NCI-H526 (cell line): ENCODE results near the gene SNAI1.
"Not testable (repeated sequence)": the region's sequence is repeated elsewhere in the genome, so short reads cannot be mapped to it uniquely, and the experiment has no call there.

Experiments
- DNase-seq, 2 experiments: peaks; one replicate each; lab custom pipeline; 2025; lab: John Stamatoyannopoulos, UW

The SNAI1 gene

DNA sequence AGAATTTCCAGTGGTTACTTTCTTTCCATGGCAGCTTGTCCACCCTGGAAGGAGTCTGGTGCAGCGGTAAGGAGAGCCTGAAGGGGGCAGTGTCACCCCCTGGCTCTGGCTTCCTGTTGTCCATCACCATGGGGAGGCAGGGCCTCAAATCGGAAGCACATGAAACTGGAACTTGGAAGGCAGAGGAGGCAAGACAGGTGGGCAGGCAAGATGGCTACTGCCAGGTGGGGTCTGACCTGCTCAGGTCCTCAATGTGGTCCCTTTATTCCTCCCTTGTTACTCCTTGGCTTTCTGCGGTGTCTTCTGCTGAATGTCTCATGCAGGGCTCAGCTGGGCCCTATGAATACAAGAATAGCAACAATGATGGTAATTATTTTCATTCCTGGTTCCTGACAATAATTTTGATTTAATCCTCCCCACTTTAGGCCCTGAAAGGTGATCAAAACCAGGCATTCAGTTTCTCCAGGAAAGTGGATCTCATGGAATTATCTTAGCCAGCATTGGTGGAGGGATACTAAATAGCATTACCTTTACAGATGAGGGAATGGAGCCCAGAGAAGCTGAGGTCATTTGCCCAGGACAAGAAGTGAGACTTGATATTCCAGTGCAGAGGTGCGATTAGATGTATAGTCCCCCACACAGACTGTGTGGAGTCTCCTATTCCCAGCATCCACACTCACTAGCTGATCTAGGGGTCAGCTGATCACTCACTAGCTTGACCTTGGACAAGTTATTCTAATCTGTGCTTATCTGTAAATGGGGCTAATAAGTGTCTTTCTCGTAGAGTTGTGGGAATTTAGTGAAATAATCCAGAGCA is 17.6 kb upstream of the SNAI1 start:
- DNase-seq: peak; percentile 29 to 66

DNA sequence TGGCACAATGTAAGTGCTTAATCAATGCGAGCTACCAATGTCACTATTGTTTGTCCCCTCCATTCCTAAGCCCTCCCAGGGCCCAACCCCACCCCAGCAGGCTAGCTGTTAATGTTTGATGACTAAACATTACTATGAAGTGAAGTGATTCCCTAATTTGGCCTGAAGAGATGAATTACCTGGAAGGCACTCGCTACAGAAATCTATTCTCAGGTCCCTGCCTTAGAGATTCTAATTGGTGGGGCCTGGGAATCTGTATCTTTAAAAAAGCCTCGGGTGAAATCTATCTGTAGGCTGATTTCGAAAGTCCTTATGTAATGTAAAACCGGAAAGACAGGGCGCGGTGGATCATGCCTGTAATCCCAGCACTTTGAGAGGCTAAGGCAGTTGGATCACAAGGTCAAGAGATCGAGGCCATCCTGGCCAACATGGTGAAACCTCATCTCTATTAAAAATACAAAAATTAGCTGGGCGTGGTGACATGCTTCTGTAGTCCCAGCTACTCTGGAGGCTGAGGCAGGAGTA is 16.9 kb upstream of the SNAI1 start:
- no peak for DNase-seq

DNA sequence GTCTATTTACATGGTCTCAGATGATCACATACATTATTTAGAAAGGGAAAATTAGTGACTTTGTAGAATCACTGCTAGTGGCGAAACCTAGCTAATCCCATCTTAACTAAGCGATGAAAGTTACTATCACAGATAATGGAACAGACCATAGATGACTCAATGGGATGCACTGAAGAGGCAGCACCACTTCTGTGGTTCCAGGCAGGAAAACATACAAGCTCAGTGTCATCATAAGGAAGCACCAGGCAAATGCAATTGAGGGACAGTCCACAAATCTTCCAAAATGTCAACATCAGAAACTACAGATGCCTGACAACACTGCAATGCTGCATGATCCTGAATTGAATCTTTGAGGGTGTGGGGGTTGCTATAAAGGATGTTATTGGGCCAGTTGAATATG is 15.9 kb upstream of the SNAI1 start:
- DNase-seq: no peak

DNA sequence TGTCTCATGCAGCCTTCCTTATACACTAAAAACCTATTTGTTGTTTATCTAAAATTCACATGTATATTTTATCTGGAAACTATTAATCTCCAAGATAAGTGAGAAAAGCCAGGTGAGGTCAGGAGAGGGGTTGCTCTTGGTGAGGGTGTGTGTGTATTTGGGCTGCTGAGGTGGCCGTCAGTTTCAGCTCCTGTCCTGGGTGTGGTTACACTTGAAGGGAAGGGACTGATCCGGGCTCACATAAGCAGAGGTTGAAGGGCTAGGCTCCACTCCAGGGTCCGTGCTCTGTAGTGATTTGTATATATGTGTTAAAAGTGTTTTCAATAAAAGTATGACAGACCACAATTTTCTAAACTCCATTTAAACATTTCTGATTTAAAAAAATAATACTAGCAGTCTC is 13.5 kb upstream of the SNAI1 start:
- DNase-seq: no peak

DNA sequence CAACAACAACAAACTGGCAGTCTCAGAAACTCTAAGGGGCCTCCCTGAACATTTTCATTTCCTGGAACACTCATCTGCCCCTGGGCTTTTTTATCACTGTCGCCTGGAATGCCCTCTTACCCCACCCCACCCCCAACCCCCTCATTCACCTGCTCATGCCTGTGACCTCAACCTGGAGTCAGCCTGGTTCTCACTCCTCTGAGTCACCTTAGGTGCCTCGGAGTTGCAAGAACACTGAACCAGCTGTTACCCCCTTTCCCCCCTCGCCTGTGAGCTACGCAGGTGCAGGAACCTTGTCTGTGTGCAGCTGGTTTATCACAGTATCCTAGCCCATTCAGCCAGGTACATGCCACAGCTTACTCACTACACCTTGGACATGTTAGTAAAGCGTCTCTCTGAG is 12.8 kb upstream of the SNAI1 start:
- DNase-seq: no peak

DNA sequence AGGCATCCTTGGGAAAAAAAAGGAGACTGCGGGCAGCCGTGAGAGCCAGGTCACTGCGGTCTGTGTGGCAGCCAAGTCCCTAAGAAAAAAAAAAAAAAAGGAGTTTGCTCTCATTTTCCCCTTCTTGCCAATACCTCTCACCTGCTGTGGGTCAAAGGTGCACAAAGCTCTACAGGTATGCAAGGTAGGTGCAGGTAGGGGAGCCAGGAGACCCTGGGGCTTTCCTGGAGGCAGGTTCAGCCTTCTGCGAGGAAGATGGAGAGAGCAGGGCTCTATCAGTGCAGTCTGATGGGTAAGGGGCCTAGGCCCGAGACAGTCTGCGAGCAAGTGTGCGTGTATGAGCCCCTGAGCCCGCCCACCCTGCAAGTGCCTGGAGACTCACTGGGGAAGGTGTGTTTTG is 12.3 kb upstream of the SNAI1 start:
- DNase-seq: no peak

DNA sequence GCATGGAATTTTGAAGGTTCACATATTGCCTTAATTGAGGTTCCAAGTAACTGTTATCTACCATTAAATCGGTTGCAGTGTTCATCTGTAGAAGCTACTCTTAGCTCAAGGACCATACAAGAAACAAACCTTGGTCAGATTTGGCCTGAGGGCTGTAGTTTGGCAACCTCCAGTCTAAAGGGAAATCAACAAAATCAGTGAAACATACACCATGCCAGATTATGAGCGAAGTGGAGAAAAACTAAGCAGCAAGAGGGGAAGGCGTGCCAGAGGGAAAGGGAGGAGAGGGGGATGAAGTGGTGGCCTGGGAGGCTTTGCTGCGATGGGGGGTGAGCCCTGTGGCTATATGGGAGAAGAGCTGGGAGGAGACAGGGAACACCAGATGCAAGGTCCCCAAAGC is 8.8 kb upstream of the SNAI1 start:
- DNase-seq: no peak

DNA sequence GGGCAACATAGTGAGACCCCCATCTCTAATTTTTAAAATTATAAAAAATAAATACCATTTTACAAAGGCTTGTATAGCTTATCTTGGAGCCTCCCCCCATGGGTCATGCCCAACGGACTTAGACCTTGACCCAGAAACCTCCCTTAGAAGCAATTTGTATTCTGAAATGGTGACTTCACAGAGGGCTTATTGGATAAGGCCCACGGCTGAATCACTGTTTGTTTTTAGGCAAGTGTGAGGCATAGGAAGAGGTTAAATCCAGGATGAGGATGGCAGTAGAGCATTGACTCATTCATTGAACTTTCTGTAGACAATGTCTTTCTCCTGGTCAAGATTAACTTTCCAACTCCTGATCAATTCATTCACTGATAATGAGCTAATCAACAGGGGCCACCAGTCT is 6.2 kb upstream of the SNAI1 start:
- DNase-seq: no peak

DNA sequence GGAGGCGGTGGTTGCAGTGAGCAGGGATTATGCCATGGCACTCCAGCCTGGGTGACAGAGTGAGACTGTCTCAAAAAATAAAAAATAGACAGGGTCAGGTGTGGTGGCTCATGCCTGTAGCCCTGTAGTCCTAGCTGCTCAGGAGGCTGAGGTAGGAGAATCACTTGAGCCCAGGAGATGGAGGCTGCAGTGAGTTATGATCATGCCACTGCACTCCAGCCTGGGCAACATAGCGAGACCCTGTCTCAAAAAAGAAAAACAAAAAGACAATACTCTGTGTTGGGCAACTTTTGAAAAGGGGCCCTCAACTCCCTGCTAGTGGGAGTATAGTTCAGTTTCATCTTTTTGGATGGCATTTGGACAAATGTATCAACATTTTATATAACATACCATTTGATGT is 5.0 kb upstream of the SNAI1 start:
- DNase-seq: not testable (repeated sequence)

DNA sequence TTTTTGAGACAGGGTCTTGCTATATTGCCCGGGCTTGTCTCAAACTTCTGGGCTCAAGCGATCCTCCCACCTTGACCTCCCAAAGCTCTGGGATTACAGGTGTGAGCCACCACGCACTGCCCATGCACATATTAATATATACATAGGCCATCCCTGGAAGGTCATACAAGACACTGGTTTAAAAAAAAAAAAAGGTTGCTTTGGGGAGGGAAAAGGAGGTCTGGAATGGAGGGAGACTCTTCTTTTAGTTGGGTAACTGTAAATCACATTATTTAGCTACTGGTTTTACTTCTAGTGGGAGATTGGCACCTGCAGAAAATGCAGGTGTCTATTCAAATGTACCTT is 4.1 kb upstream of the SNAI1 start:
- DNase-seq: no peak

DNA sequence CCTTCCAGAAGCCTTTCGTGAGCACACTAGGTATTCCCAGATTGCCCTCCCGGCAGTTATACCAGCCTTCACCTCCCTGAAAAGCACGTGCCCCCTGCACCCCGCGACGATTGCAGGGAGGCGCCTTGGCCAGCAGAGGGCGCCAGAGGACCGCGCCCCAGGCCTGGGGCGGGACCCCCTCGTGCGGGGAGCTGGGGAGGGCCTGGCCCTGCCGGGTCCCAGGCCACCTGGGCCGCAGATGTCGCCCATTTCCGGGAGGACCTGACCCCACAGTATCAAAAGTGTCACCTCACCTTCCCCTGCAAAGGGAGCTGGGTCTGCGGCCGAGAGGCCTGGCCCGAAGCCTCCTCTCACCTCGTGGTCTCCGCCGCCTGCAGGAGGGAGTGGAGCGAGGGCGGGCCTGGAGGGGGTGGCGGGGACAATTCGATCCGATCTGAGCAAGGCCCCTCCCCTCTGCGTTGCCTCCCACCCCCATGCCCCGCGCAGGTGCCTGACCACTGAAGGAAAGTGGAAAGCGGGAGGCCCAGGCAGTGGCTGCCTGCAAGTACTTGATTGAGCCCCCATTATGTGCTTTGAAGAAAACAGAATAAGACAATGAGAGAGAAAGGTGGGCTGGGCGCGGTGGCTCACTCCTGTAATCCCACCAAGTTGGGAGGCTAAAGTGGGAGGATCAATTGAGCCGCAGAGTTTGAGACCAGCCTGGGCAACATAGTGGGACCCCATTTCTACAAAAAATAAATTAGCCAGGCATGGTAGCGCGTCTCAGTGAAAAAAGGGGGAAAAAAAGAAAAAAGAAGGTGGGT is 3.5 kb upstream of the SNAI1 start:
- DNase-seq: peak; percentile 68 to 87

DNA sequence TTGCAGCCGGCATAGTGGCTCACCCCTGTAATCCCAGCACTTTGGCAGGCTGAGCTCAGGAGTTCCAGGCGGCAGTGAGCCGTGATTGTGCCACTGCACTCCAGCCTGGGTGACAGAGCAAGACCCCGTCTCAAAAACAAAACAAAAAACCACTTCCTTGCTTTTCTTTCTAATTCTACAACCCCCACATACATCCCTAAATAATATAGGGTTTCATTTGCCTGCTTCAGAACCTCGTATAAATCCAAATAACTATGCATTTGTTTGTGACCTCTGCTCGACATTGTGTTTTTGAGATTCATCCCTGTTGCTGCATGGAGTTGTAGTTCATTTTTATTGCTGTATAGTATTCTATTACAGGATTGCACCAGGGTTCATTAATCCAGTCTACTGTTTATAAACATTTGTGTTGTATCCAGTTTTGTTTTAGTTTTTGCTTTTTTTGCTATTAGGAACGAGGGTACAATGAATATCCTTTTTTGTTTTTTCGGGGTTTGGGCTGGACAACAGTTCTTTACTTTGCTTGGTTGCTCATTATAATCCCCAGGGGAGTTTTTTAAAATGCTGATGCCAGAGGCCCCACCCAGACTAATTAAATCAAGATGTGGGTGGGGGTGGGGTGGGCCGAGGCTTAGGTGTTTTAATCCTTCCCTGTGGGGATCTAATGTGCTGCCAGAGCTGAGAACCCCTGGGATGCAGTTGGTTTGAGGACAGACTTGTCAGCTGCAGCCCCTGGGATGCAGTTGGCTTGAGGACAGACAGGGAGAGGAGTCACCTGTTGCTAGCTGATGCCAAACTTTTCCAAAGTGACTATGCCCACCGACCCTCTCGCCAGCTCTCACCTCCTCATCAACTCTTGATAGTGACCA is 2.4 kb upstream of the SNAI1 start:
- no peak for DNase-seq

DNA sequence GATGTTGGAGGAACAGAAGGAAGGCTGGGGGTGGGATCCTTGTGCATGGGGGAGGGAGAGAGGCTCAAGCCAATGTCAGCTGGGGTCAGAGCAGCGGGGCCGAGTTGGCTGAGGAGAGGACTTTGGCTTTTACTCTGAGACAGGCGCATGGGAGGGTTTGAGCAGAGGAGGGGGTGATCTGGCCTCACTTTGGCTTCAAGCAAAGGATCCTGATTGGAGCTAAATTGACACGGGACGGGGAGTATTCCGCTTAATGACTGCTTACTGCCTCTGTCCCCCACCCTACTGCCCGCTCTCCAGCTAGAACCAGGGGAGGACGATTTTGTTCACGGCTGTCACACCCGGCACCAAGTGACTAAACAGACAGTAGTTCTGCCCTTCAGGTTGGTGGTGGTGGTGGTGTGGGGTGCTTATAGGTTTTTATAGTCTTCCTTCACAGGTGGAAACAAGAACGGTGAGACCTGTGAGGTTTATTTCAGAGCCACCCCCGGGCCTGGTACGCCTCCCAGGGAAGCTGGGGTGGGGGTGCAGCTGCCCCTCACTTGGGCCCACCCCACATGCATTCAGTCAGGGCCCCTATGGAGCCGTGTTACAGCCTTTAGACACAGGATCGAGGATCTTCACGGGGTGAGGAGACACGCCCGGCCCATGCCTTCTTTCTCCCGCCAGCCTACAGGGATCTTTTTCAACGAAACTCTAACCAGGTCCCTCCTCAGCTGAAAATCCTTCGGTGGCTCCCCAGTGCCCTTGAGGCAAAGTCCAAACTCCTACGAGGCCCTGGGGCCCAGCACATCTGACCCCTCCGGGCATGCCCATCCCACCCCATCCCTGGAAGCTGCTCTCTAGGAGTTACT is 1.3 kb upstream of the SNAI1 start:
- DNase-seq: no peak

DNA sequence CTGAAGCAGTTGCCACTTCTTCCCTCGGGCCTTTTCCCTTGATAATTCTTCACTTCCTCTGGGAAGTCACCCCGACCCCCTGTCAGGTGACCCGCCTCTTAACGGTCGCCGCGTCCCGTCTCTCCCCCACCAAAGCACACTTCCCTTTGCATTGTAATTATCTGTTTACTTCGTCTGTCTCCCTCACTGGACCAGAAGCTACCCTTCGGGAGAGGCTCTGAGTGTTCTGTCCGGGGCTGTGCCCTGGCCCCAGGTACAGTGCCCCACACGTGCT is 771 bp upstream of the SNAI1 start:
- no peak for DNase-seq

DNA sequence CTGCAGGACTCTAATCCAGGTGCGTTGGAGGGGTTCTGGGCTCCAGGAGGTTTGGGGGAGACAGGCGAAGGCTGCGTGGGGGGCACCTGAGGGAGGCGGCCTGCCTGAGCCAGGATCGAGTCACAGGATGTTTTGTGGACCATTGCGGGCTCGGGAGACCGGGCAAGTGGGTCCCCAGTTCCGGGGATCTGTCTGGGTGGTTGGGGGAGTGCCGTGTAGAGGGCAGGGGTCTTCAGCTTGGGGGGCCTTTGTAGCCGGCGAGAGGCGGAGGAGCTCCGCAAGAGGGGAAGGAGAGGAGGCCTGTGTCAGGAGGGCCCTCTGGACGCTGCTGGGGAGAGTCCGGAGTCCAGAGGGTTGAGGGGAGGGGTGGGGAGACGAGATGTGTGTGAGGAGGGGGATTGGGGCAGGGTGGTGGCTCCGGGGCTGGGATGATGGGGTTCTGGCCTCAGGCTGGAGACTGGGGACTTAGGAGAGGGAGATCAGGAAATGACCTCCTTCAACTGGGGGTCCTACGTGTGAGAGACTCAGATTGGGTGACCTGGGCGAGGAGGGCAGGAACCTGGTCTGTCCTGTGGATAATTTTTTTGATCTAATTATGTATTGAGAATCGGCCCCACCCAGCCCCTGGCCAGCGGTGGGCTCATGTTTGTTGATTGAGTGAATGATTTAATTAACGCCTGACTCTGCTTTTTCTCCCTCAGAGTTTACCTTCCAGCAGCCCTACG is 505 bp downstream of the SNAI1 start:
- DNase-seq: peak in 1 of 2 experiments; percentile 53

DNA sequence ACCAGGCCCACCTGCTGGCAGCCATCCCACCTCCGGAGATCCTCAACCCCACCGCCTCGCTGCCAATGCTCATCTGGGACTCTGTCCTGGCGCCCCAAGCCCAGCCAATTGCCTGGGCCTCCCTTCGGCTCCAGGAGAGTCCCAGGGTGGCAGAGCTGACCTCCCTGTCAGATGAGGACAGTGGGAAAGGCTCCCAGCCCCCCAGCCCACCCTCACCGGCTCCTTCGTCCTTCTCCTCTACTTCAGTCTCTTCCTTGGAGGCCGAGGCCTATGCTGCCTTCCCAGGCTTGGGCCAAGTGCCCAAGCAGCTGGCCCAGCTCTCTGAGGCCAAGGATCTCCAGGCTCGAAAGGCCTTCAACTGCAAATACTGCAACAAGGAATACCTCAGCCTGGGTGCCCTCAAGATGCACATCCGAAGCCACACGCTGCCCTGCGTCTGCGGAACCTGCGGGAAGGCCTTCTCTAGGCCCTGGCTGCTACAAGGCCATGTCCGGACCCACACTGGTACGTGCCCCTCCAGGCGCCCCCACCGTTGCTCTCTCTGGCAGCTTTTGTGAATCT is 1.1 kb downstream of the SNAI1 start:
- peak in 1 of 2 experiments; percentile 18 for DNase-seq

DNA sequence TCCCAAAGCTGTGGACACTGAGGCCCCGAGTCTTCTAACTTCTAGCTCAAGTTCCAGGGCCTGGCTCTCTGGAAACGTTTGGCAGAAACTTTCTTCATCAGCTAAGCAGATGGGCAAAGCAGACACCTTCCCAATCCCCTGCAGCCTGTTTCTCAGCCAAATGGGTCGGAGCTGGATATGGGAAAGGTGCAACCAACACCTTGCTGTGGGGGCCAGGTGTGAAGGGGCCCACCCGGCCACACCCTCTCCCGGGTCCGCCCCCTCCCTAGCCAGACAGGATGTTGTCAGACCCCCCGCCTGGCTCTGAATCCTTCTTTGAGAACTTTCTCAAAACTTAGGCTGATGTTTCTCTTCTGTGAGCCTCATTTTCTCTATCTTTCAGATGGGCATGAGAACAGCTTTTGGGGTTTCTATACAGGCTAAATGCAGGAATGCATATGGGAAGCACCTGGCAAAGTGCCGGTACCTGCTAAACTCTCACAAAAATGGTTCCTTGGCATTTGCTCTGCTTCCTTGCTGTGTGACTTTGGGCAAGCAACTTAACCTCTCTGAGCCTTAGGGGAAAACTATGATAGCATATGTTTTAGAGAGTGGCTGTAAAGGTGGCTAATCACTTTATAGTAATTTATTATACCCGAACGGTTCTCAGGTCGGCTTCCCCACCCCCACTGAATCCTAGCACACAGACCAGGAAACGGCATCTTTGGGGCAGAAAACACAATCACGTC is 1.8 kb downstream of the SNAI1 start:
- no peak for DNase-seq

DNA sequence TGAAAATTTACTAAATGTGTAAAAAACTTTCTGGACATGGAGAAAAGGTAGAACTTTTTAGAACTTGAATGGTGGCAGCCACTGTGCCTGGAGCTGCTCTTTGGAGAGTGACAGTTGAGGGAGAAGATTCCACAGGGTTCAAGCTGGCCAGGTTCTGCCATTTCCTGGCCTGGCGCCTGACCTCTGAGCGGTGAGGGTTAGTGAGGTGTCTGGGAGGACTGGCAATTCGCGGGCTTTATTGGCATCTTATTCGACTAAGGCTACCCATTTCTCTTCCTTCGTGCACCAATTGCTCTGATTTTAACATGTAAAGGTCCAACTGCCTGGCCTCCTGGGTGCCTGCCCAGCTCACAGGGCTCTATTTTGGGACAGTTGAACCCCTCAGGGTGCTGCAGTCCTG is 2.4 kb downstream of the SNAI1 start:
- no peak for DNase-seq

DNA sequence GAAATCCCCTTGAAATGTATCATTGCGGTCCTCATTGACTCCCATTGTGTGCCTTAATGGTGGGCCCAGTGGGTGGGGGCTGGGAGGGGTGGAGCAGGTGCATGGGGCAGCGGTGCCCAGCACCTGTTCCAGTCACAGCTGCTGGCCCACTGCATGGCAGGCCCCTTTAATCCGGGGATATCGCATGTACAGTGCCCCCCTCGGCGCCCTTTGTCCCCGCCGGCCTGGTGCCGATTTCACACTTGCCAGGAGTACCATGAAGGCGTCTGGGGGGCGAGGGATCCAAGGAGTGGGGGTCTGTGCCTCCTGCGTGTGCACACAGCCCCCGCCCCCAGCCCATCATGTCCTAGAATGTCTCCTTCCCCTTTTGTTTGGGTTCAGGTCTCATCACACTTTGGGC is 2.8 kb downstream of the SNAI1 start:
- no peak for DNase-seq

DNA sequence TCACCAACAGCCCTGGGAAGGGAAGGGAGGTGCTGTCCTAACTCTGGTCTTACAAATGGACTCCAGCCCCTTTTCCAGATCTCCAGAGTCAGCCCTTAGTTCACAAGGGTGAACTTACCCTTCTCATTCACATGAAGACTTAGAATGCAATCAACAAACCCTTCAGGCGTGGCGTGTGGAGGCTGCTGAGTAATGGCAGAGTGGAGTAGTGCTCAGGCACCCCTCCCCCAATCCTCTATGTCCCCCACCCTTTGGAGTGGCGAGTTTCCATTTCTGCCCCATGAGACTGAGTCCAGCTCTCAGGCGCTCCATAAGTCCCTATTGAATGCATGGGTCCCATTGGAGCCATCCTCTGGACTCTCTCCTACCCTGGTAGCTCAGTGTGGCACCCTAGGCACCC is 3.3 kb downstream of the SNAI1 start:
- no peak for DNase-seq
